Smooth muscle cell (in vitro differentiated cells): Measurements from ENCODE around the gene CHST11. TPM values are rescaled to one million over a fixed set of nuclear protein-coding genes. Genes with fewer than 3 reads are reported as not detected.

ENCODE experiments used
- DNase-seq: peaks from one replicate; lab custom pipeline; 2025; ENCODE audit not compliant: unreplicated experiment; lab: John Stamatoyannopoulos, UW
- H2AFZ ChIP-seq: fragments of 200-600 bp; sonication (generic); 2 replicates; pipeline ENCODE4 v1.6.0; 2016; ENCODE audit warnings: antibody characterized with exemption, low read depth, mild to moderate bottlenecking
- H3F3A ChIP-seq: fragments of 200-600 bp; sonication (generic); 2 replicates; pipeline ENCODE4 v1.6.0; 2017; ENCODE audit warnings: antibody characterized with exemption, low read depth
- H3K27ac ChIP-seq: fragments of 200-600 bp; sonication (generic); 2 replicates; pipeline ENCODE4 v1.5.1; 2016; ENCODE audit warnings: low read depth, mild to moderate bottlenecking
- H3K27me3 ChIP-seq: fragments of 200-600 bp; sonication (generic); 2 replicates; pipeline ENCODE4 v1.6.1; 2016; ENCODE audit warnings: low read depth, mild to moderate bottlenecking
- H3K36me3 ChIP-seq: fragments of 200-600 bp; sonication (generic); 2 replicates; pipeline ENCODE4 v1.5.1; 2016; ENCODE audit warnings: low read depth
- H3K4me1 ChIP-seq: fragments of 200-600 bp; sonication (generic); 2 replicates; pipeline ENCODE4 v1.5.1; 2016; ENCODE audit warnings: low read depth
- H3K4me2 ChIP-seq: fragments of 200-600 bp; sonication (generic); 2 replicates; pipeline ENCODE4 v1.6.0; 2016; ENCODE audit warnings: mild to moderate bottlenecking
- H3K4me3 ChIP-seq: fragments of 200-600 bp; sonication (generic); 2 replicates; pipeline ENCODE4 v1.5.1; 2016; ENCODE audit warnings: mild to moderate bottlenecking
- H3K79me2 ChIP-seq: fragments of 200-600 bp; sonication (generic); 2 replicates; pipeline ENCODE4 v1.6.0; 2016; ENCODE audit warnings: low read depth, mild to moderate bottlenecking
- H3K9ac ChIP-seq: fragments of 200-600 bp; sonication (generic); 2 replicates; pipeline ENCODE4 v1.6.0; 2016; ENCODE audit warnings: low read depth
- H3K9me3 ChIP-seq: fragments of 200-600 bp; sonication (generic); replicated peaks from 2 replicates; pipeline ENCODE4 v1.5.1; 2016; ENCODE audit warnings: low read depth
- H4K20me1 ChIP-seq: fragments of 200-600 bp; sonication (generic); 2 replicates; pipeline ENCODE4 v1.6.0; 2016; ENCODE audit warnings: low read depth
- WGBS: methylation state at CpG from one replicate; pipeline ENCODE4 v1.1.7; 2016; ENCODE audit warnings: low lambda C conversion rate; 5-methylcytosine and 5-hydroxymethylcytosine counted together
- polyA plus RNA-seq: library from polyadenylated mRNA; unstranded; fragments of >200 nt; fragmentation: Nextera tagmentation; extraction: Ambion mirVana; gene quantifications from 2 replicates; pipeline ENCODE4 v1.2.1, GENCODE V29; 2016
- total RNA-seq: library from RNA; depleted of rRNA; stranded (reverse); fragments of >200 nt; gene quantifications from 2 replicates; pipeline ENCODE4 v1.2.3, GENCODE V29; 2014
- TF ChIP-seq, protein P1 (sequence below): fragments of 200-600 bp; sonication (generic); IDR thresholded peaks from 2 replicates; pipeline ENCODE4 v1.5.1; 2017; ENCODE audit warnings: borderline replicate concordance, mild to moderate bottlenecking, antibody characterized with exemption; ENCODE audit not compliant: insufficient read depth, poor library complexity, severe bottlenecking

CHST11 gene
- total and polyA plus RNA-seq, 2 experiments from 2014 or later: 6.9 to 10.2 TPM

DNA sequence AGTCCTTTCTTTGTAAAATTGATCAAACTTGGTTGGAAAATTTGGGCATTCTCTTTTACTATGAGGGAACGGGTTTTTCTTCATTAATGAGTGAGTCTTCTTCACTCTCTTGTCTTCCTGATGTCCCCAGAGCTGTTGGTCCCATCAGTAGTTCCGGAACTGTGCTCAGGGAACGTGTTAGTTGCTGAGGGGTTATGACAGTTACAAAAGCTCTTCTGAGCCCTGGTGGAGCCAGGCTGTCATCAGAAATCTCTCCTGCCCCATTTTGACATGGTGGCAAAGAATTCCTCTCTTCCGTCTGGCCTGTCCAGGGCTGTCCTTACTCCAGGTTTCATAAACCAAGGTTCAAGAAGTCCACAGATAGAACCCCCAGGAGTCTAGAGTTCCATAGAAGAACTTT lies 292.8 kb downstream of the CHST11 start:
- Histone ChIP-seq H4K20me1 (peaks cover 27% of the 10 kb centered on the region), H3K27me3 (no peaks in the 10 kb centered on the region), H3K9ac (no peak overlapping the region), H3K4me3 (no peak overlapping the region), H3K4me1 (peaks cover 19% of the 10 kb centered on the region), H3K4me2 (no peak overlapping the region), H2AFZ (no peak overlapping the region), H3K36me3 (no peaks in the 10 kb centered on the region), H3F3A (no peaks in the 10 kb centered on the region), H3K27ac (no peak overlapping the region), H3K79me2 (no peaks in the 10 kb centered on the region), H3K9me3 (no peaks in the 10 kb centered on the region)
- DNase-seq: no peak
- TF ChIP-seq, protein P1, sequence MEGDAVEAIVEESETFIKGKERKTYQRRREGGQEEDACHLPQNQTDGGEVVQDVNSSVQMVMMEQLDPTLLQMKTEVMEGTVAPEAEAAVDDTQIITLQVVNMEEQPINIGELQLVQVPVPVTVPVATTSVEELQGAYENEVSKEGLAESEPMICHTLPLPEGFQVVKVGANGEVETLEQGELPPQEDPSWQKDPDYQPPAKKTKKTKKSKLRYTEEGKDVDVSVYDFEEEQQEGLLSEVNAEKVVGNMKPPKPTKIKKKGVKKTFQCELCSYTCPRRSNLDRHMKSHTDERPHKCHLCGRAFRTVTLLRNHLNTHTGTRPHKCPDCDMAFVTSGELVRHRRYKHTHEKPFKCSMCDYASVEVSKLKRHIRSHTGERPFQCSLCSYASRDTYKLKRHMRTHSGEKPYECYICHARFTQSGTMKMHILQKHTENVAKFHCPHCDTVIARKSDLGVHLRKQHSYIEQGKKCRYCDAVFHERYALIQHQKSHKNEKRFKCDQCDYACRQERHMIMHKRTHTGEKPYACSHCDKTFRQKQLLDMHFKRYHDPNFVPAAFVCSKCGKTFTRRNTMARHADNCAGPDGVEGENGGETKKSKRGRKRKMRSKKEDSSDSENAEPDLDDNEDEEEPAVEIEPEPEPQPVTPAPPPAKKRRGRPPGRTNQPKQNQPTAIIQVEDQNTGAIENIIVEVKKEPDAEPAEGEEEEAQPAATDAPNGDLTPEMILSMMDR: no peak
- 97% methylated on average over 4 of the region's 4 CpGs for WGBS

DNA sequence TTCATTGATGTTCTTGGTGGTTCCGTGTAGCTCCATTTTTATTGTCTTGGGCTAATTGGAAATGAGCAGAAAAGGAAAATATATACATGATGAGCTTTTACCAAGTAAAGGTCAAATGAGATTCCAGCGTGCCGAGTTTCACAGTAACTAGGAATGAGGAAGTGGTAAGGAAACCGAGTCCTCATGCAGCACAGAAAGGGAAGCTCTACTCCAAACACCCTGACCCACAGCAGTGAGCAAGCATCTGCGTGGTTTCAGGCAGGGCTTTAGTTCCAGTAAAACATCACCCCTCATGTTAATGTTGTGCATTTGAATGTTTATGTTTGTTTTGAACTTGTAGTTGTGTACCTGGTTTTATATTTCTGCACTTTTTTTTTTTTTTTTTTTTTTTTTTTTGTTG lies 293.3 kb downstream of the CHST11 start:
- Histone ChIP-seq H3F3A (no peaks in the 10 kb centered on the region), H3K9ac (no peak overlapping the region), H3K4me2 (no peak overlapping the region), H3K27ac (no peak overlapping the region), H3K4me1 (peaks cover 19% of the 10 kb centered on the region), H3K27me3 (no peaks in the 10 kb centered on the region), H3K9me3 (no peaks in the 10 kb centered on the region), H3K4me3 (no peak overlapping the region), H2AFZ (no peak overlapping the region), H4K20me1 (peaks cover 31% of the 10 kb centered on the region), H3K36me3 (no peaks in the 10 kb centered on the region), H3K79me2 (no peaks in the 10 kb centered on the region)
- TF ChIP-seq, protein P1: no peak
- DNase-seq: no peak
- 53% methylated on average over 5 of the region's 5 CpGs for WGBS

DNA sequence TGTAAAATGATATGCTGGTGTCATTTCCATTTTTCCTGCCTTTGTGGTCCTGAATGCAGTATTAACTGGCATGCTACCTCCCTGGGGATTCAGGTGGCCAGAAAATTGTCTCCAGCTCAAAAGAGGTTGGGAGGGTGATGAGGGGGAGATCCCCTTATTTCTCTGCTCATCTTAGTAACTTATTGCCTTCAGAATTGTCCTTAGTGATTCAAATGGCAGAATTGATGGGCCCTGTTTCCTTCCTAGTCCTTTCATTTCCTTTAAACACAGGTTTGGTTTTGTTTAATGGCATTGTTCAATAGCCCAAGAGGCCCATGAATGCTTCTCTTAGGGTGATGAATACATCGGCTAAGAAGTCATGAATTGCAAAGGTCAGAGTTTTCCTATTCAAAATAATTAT lies 294.4 kb downstream of the CHST11 start:
- H3K4me1 ChIP-seq: peaks cover 19% of the 10 kb centered on the region
- H3K4me3 ChIP-seq: no peak overlapping the region
- no peak overlapping the region for H2AFZ ChIP-seq
- no peaks in the 10 kb centered on the region for H3K9me3 ChIP-seq
- no peaks in the 10 kb centered on the region for H3K27me3 ChIP-seq
- no peak overlapping the region for H3K27ac ChIP-seq
- 92% methylated on average over 1 of the region's 1 CpG for WGBS
- peaks cover 24% of the 10 kb centered on the region for H4K20me1 ChIP-seq
- H3K79me2 ChIP-seq: no peaks in the 10 kb centered on the region
- no peak for DNase-seq
- TF ChIP-seq, protein P1: no peak
- no peaks in the 10 kb centered on the region for H3F3A ChIP-seq
- H3K9ac ChIP-seq: no peak overlapping the region
- no peaks in the 10 kb centered on the region for H3K36me3 ChIP-seq
- H3K4me2 ChIP-seq: no peak overlapping the region

DNA sequence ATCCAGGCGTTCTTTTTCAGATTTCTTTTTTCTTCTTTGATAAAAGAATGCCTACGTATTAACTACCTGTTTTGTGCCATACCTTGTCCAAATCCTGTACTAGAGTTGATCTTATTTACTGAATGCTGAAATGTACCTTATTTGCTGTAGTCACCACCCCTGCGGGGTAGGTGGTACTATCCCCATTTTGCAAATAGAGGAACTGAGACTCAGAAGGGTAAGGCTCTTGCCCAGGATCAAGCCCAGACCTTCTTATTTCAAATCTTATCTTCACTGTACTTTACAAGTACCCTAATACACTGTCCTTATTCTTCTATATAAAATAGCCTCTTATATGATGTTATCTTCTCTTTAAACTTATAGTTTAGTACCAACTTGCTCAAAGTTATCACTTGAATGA lies 294.8 kb downstream of the CHST11 start:
- Histone ChIP-seq H3K27me3 (no peaks in the 10 kb centered on the region), H3K9ac (no peak overlapping the region), H2AFZ (no peak overlapping the region), H3K36me3 (no peaks in the 10 kb centered on the region), H3K4me2 (no peak overlapping the region), H3K9me3 (no peaks in the 10 kb centered on the region), H3K4me3 (no peak overlapping the region), H3K27ac (no peak overlapping the region), H3F3A (no peaks in the 10 kb centered on the region), H3K4me1 (peaks cover 19% of the 10 kb centered on the region), H3K79me2 (no peaks in the 10 kb centered on the region), H4K20me1 (peaks cover 24% of the 10 kb centered on the region)
- WGBS: 95% methylated on average over 3 of the region's 3 CpGs
- TF ChIP-seq, protein P1: no peak
- DNase-seq: no peak
